Esophagus muscularis mucosa (tissue), 3 donors: ENCODE measurements around the gene MYO1B.

Experiments used
- CTCF ChIP-seq, 3 experiments: fragments of 200-600 bp in 2 of 3; fragments of 450-650 bp in 1 of 3; sonication (generic) in 2 of 3; IDR thresholded peaks; one replicate each; pipeline ENCODE4 v1.5.1; 2017 to 2019; ENCODE audit warnings: antibody characterized with exemption in 3 of 3, mild to moderate bottlenecking in 2 of 3, moderate library complexity in 1 of 3
- POLR2A ChIP-seq: fragments of 450-650 bp; IDR thresholded peaks from one replicate; pipeline ENCODE4 v1.6.1; 2017; ENCODE audit warnings: antibody characterized with exemption, moderate library complexity, mild to moderate bottlenecking, low read depth

- TF ChIP-seq CTCF (IDR thresholded peaks at IDR 0.05) (no peak), POLR2A (no peak)
Observed at GRCh38 chr2:191243154-191243553, 2.0 kb upstream of the MYO1B start.
